ENCODE measurements around the gene PLEKHA1.

Gene PLEKHA1

GRCh38 chr10:122461367-122461728, 86.8 kb downstream of the PLEKHA1 start, which contains the start of gene HTRA1:
TSS of gene HTRA1 (plus strand) at chr10:122461553. CDS start at chr10:122461653, 100 bp downstream.
- Mint-ChIP-seq H3K4me3 (peak within 1 kb of the TSS; percentile 54), H3K27ac (no peak within 1 kb of the TSS), H3K36me3 (no peaks in the 10 kb centered on the region), H3K27me3 (peaks cover 94% of the 10 kb centered on the region), H3K9me3 (no peaks in the 10 kb centered on the region), H3K4me1 (peaks cover 11% of the 10 kb centered on the region)
- CTCF ChIA-PET, result no interaction called here
- no peak for DNase-seq

- Mint-ChIP-seq H3K36me3 (no peaks in the 10 kb centered on the region), H3K4me1 (peaks cover 11% of the 10 kb centered on the region), H3K27me3 (peaks cover 96% of the 10 kb centered on the region), H3K4me3 (peak overlapping the region; percentile 54), H3K27ac (no peak overlapping the region), H3K9me3 (no peaks in the 10 kb centered on the region)
- CTCF ChIA-PET, result no interaction called here
- DNase-seq, result no peak
Observed at GRCh38 chr10:122461729-122462532, 87.4 kb downstream of the PLEKHA1 start.

GRCh38 chr10:122462533-122463465, 88.3 kb downstream of the PLEKHA1 start:
- peaks cover 91% of the 10 kb centered on the region for H3K27me3 Mint-ChIP-seq
- H3K9me3 Mint-ChIP-seq, result no peaks in the 10 kb centered on the region
- no peaks in the 10 kb centered on the region for H3K36me3 Mint-ChIP-seq
- CTCF ChIA-PET, result no interaction called here
- peaks cover 11% of the 10 kb centered on the region for H3K4me1 Mint-ChIP-seq
- peak; percentile 23 for DNase-seq
- H3K4me3 Mint-ChIP-seq, result peak overlapping the region; percentile 54
- peak overlapping the region; percentile 45 for H3K27ac Mint-ChIP-seq

DNA sequence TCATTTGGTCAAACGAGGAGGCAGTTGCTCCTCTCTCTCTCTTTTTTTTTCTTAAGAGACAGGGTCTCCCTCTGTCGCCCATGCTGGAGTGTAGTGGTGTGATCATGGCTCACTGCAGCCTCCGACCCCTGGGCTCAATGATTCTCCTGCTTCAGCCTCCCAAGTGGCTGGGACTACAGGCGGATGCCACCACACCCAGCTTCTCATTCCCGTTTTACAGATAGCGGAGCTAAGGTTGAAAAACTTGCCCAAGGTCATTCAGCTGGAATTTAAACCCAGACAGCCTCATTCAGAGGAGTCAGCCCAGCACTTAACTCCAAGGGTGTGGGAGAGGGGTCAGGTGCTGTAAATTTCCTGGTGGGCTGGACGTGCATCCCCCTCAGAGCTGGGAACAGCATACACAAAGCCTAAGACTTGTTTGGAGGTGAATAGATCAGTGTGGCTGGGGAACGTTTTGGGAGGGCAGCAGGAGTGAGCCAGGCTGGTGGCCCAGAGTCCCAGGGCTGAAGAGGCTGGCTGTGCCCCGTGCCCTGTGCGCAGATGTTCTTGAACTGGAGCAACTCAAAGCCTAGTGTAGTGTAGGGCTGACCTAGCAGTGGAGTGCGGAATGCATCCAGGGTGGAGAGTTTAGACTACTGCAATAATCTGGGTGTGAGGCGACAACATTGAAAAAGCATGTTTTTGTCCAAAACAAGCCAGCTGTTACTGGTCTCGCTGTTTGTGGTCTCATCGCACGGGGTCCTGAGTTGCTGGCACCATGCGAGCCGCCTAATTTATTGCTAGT, 89.2 kb downstream of the PLEKHA1 start:
- Mint-ChIP-seq H3K9me3 (no peaks in the 10 kb centered on the region), H3K36me3 (no peaks in the 10 kb centered on the region), H3K27me3 (peaks cover 83% of the 10 kb centered on the region), H3K4me3 (no peak overlapping the region), H3K4me1 (peaks cover 11% of the 10 kb centered on the region), H3K27ac (no peak overlapping the region)
- CTCF ChIA-PET, result no interaction called here
- no peak for DNase-seq

- CTCF ChIA-PET, result interaction anchor here (0.6 kb wide), 1 partner anchor 167 kb away, joined by 3 read pairs; no protein-coding TSS in a partner anchor
- peaks cover 83% of the 10 kb centered on the region for H3K27me3 Mint-ChIP-seq
- no peak for DNase-seq
Observed at GRCh38 chr10:122464250-122464510, 89.7 kb downstream of the PLEKHA1 start.

GRCh38 chr10:122464586-122464985, 90.1 kb downstream of the PLEKHA1 start:
- Mint-ChIP-seq H3K9me3 (no peaks in the 10 kb centered on the region), H3K4me1 (peaks cover 11% of the 10 kb centered on the region), H3K27me3 (peaks cover 82% of the 10 kb centered on the region), H3K36me3 (no peaks in the 10 kb centered on the region), H3K4me3 (no peak overlapping the region), H3K27ac (no peak overlapping the region)
- no peak for DNase-seq
- CTCF ChIA-PET, result interaction anchor here (0.6 kb wide), 1 partner anchor 167 kb away, joined by 3 read pairs; no protein-coding TSS in a partner anchor

More at GRCh38 chr10:122464250-122464510, 89.7 kb downstream of the PLEKHA1 start:
- no peak overlapping the region for H3K4me3 Mint-ChIP-seq
- H3K36me3 Mint-ChIP-seq, result no peaks in the 10 kb centered on the region
- H3K27ac Mint-ChIP-seq, result no peak overlapping the region
- no peaks in the 10 kb centered on the region for H3K9me3 Mint-ChIP-seq
- H3K4me1 Mint-ChIP-seq, result peaks cover 11% of the 10 kb centered on the region

GRCh38 chr10:122465401-122466040, 91.0 kb downstream of the PLEKHA1 start:
- H3K4me1 Mint-ChIP-seq, result peaks cover 11% of the 10 kb centered on the region
- no peak overlapping the region for H3K27ac Mint-ChIP-seq
- CTCF ChIA-PET, result no interaction called here
- DNase-seq, result no peak
- no peaks in the 10 kb centered on the region for H3K9me3 Mint-ChIP-seq
- no peaks in the 10 kb centered on the region for H3K36me3 Mint-ChIP-seq
- H3K4me3 Mint-ChIP-seq, result no peak overlapping the region
- peaks cover 76% of the 10 kb centered on the region for H3K27me3 Mint-ChIP-seq

GRCh38 chr10:122466951-122467381, 92.5 kb downstream of the PLEKHA1 start:
- CTCF ChIA-PET, result interaction anchor here (0.6 kb wide), 1 partner anchor 329 kb away, joined by 3 read pairs; no protein-coding TSS in a partner anchor
- H3K9me3 Mint-ChIP-seq, result no peaks in the 10 kb centered on the region
- DNase-seq, result no peak
- H3K27me3 Mint-ChIP-seq, result peaks cover 76% of the 10 kb centered on the region
- no peak overlapping the region for H3K4me3 Mint-ChIP-seq
- H3K36me3 Mint-ChIP-seq, result no peaks in the 10 kb centered on the region
- H3K4me1 Mint-ChIP-seq, result peaks cover 9% of the 10 kb centered on the region
- H3K27ac Mint-ChIP-seq, result no peak overlapping the region

DNA sequence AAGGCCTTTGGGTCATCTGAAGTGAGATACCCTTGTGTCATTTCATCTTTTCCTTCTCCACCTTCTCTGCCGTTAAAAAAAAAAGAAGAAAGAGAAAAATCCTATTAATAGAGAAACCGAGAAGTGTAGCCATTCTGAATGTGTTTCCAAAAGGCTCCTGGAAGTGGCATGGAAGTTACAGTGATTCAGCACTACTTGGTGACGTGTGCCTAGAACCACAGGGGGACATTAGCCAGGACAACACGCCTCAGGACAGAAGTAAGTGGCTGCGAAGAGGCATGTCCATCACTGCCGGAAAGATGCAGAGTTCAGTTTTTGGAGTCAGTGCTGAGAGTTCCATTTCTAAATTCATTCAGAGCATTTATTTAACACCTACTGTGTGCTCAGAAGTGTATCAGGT, 93.2 kb downstream of the PLEKHA1 start:
- peaks cover 69% of the 10 kb centered on the region for H3K27me3 Mint-ChIP-seq
- H3K27ac Mint-ChIP-seq, result no peak overlapping the region
- H3K4me1 Mint-ChIP-seq, result peaks cover 4% of the 10 kb centered on the region
- DNase-seq, result no peak
- H3K4me3 Mint-ChIP-seq, result no peak overlapping the region
- CTCF ChIA-PET, result no interaction called here
- H3K9me3 Mint-ChIP-seq, result no peaks in the 10 kb centered on the region
- no peaks in the 10 kb centered on the region for H3K36me3 Mint-ChIP-seq

GRCh38 chr10:122468307-122468925, 93.9 kb downstream of the PLEKHA1 start:
- no peak overlapping the region for H3K4me3 Mint-ChIP-seq
- H3K27me3 Mint-ChIP-seq, result peaks cover 66% of the 10 kb centered on the region
- no peaks in the 10 kb centered on the region for H3K9me3 Mint-ChIP-seq
- H3K27ac Mint-ChIP-seq, result no peak overlapping the region
- H3K4me1 Mint-ChIP-seq, result no peaks in the 10 kb centered on the region
- H3K36me3 Mint-ChIP-seq, result no peaks in the 10 kb centered on the region
- DNase-seq, result no peak
- CTCF ChIA-PET, result no interaction called here

GRCh38 chr10:122468926-122469781, 94.6 kb downstream of the PLEKHA1 start:
- DNase-seq, result no peak
- Mint-ChIP-seq H3K9me3 (no peaks in the 10 kb centered on the region), H3K27me3 (peaks cover 65% of the 10 kb centered on the region), H3K4me3 (no peak overlapping the region), H3K27ac (no peak overlapping the region), H3K36me3 (no peaks in the 10 kb centered on the region), H3K4me1 (peaks cover under 1% of the 10 kb centered on the region)
- CTCF ChIA-PET, result interaction anchor here (1.3 kb wide), 1 partner anchor 22 kb away, joined by 3 read pairs; no protein-coding TSS in a partner anchor

- Mint-ChIP-seq H3K4me3 (no peak overlapping the region), H3K36me3 (no peaks in the 10 kb centered on the region), H3K9me3 (no peaks in the 10 kb centered on the region), H3K27me3 (peaks cover 63% of the 10 kb centered on the region), H3K27ac (no peak overlapping the region), H3K4me1 (peaks cover 5% of the 10 kb centered on the region)
- CTCF ChIA-PET, result interaction anchor here (1.3 kb wide), 1 partner anchor 21 kb away, joined by 3 read pairs; no protein-coding TSS in a partner anchor
- DNase-seq, result no peak
Observed at GRCh38 chr10:122469848-122470247, 95.3 kb downstream of the PLEKHA1 start.
